Activated naive CD4-positive, alpha-beta T cell treated with anti-CD3 and anti-CD28 coated beads, Interleukin-2, amount 50 U/mL, for 16 hours (primary cell): ENCODE measurements around the gene ATP2A1.
"Not testable (repeated sequence)": the region's sequence is repeated elsewhere in the genome, so short reads cannot be mapped to it uniquely, and the experiment has no call there.

Experiments used
- DNase-seq: peaks from one replicate; pipeline ENCODE4 v3.0.0-alpha.2; 2020

Gene ATP2A1

GRCh38 chr16:28863929-28864793 is 14.1 kb upstream of the ATP2A1 start:
- DNase-seq: no peak

- DNase-seq: no peak
Observed at GRCh38 chr16:28865001-28865688, 13.1 kb upstream of the ATP2A1 start.

GRCh38 chr16:28865722-28866453 is 12.4 kb upstream of the ATP2A1 start:
- DNase-seq: no peak

- no peak for DNase-seq
Observed at GRCh38 chr16:28866454-28866804, 11.9 kb upstream of the ATP2A1 start.

GRCh38 chr16:28867241-28867640 is 11.0 kb upstream of the ATP2A1 start:
- no peak for DNase-seq

GRCh38 chr16:28867646-28868045 is 10.6 kb upstream of the ATP2A1 start:
- DNase-seq: not testable (repeated sequence)

GRCh38 chr16:28869201-28869600 is 9.1 kb upstream of the ATP2A1 start:
- no peak for DNase-seq

- DNase-seq: no peak
Observed at GRCh38 chr16:28872952-28873351, 5.3 kb upstream of the ATP2A1 start.

GRCh38 chr16:28873543-28874201 is 4.6 kb upstream of the ATP2A1 start:
- DNase-seq: peak; percentile 63

- DNase-seq: no peak
Observed at GRCh38 chr16:28874406-28874805, 3.9 kb upstream of the ATP2A1 start.

GRCh38 chr16:28875134-28876018 is 2.9 kb upstream of the ATP2A1 start:
- no peak for DNase-seq

- DNase-seq: no peak
Observed at GRCh38 chr16:28876019-28876659, 2.1 kb upstream of the ATP2A1 start.

GRCh38 chr16:28876973-28877654 is 1.2 kb upstream of the ATP2A1 start:
- DNase-seq: no peak

GRCh38 chr16:28877655-28878000 is 660 bp upstream of the ATP2A1 start:
- no peak for DNase-seq

- DNase-seq: no peak
Observed at GRCh38 chr16:28879261-28879840, 1.1 kb downstream of the ATP2A1 start.

- DNase-seq: peak; percentile 93
Observed at GRCh38 chr16:28879841-28880588, 1.7 kb downstream of the ATP2A1 start.

GRCh38 chr16:28880589-28880915 is 2.3 kb downstream of the ATP2A1 start:
- no peak for DNase-seq

GRCh38 chr16:28880955-28881354 is 2.7 kb downstream of the ATP2A1 start:
- no peak for DNase-seq

GRCh38 chr16:28881565-28881964 is 3.3 kb downstream of the ATP2A1 start:
- not testable (repeated sequence) for DNase-seq

- DNase-seq: no peak
Observed at GRCh38 chr16:28882551-28883160, 4.4 kb downstream of the ATP2A1 start.
